Measurements from ENCODE around the gene MPP2. TPM values are rescaled to one million over a fixed set of nuclear protein-coding genes. Genes with fewer than 3 reads are reported as not detected.
"Not testable (repeated sequence)": the region's sequence is repeated elsewhere in the genome, so short reads cannot be mapped to it uniquely, and the experiment has no call there.

MPP2 gene
- total RNA-seq, 4 donors from 2014 or later, result 2.0 to 20.9 (median 13.3) TPM

DNA sequence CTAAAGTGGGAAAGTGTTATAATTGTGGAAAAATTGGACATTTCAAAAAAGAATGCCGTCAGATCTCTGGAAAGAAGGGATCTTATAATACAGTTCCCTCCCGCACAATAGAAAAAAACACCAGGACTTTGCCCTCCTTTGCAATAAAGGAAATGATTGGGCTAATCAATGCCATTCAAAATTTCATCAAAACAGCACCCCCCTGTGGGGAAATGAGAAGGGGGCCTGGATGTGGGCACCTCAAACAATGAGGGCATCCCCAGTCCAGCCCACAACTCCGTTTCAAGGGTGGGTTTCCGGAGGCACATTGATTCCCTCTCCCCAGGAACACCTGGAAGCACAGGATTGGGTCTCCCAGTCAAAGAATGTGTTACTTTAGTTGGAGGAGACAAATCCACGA lies 34.2 kb downstream of the MPP2 start:
- Histone ChIP-seq H3K4me3 (no peak overlapping the region), H3K9me3 (no peaks in the 10 kb centered on the region), H3K4me1 (no peaks in the 10 kb centered on the region), H3K27me3 (no peaks in the 10 kb centered on the region), H3K36me3 (no peaks in the 10 kb centered on the region), H3K27ac (no peak overlapping the region)
- no peak for DNase-seq
- intact Hi-C loops (cut with DNase I; ENCODE audit: low total_unique reads), result no loop called here
- TF ChIP-seq CTCF (IDR thresholded peaks at IDR 0.05), result no peak
- no peak for TF ChIP-seq POLR2A (IDR thresholded peaks at IDR 0.05)

DNA sequence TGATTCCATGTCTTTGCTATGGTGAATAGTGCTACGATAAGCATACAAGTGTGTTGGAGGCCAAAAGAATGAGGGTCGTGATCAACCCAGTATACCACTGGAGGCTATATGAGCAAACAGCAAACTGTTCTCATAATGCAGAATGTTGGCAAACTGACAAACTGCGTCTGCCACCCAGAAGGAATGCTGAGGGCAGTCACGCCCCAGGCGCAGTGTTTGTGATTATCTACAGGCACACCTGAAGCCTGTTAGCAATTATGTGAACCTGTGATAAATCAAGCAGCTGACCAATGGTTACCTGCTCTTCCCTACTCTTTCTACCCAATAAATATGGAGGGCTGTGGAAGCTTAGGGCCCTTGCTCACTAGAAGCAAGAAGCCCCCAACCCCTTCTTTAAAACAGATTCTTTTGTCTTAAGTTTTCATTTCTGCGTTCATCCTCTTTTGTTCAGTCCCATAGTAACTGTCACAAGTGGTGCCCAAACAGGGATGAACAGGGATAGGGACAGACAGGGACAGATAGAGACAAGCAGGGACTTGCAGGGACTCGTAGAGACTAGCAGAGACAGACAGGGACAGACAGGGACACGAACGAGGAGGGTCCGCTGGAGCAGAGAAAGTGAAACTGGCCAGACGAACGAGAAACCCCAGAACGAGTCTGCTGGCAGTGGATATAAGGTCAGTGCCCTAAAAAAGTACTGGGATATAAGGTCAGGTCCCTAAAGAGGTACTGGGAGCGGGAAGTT lies 35.2 kb downstream of the MPP2 start:
- Histone ChIP-seq H3K36me3 (no peaks in the 10 kb centered on the region), H3K27ac (no peak overlapping the region), H3K4me1 (no peaks in the 10 kb centered on the region), H3K27me3 (no peaks in the 10 kb centered on the region), H3K9me3 (no peaks in the 10 kb centered on the region), H3K4me3 (no peak overlapping the region)
- no peak for DNase-seq
- TF ChIP-seq CTCF (IDR thresholded peaks at IDR 0.05) (no peak), POLR2A (IDR thresholded peaks at IDR 0.05) (no peak)
- intact Hi-C loops (cut with DNase I; ENCODE audit: low total_unique reads), result no loop called here

GRCh38 chr17:43869031-43869430 lies 38.3 kb downstream of the MPP2 start:
- H3K4me1 ChIP-seq; H3K27me3 ChIP-seq; DNase-seq; H3K36me3 ChIP-seq; intact Hi-C loops (cut with DNase I; ENCODE audit: low total_unique reads); H3K27ac ChIP-seq; H3K9me3 ChIP-seq; H3K4me3 ChIP-seq: not testable (repeated sequence)

DNA sequence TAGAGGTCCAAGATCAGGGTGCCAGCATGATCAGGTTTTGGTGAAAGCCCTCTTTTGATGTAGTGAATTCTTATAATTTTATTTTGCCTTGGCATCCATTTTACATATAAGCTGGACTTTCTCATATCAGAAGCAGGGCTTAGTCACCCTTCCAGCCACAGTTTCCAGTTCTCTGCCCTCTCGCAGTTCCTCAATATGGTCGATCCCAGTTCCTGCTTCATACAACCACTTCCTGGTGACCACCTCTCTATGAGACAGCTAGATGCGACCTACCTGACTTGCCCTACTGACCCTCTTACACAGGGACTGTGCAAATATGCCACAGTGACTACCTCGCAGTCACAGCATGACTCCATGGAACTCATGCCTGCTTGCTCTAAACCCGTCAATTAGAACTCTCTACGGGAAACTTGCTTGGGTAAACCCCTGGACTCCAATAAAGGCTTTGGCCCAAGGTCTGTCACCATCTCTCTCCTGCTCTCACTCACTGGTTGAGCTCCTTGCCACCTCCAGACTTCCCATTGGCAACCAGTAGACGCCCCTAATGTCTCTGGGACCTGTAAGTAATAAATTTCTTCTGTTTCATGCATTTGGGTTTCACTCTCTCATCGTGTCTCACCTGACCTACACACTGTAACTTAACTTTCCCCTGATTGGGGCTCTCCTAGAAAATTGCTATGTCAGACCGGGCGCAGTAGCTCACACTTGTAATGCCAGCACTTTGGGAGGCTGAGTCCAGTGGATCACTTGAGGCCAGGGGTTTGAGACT lies 38.9 kb downstream of the MPP2 start:
- no peaks in the 10 kb centered on the region for H3K27me3 ChIP-seq
- intact Hi-C loops (cut with DNase I; ENCODE audit: low total_unique reads), result no loop called here
- TF ChIP-seq POLR2A (IDR thresholded peaks at IDR 0.05) (no peak), CTCF (IDR thresholded peaks at IDR 0.05) (no peak)
- H3K9me3 ChIP-seq, result no peaks in the 10 kb centered on the region
- H3K27ac ChIP-seq, result no peak overlapping the region
- H3K36me3 ChIP-seq, result no peaks in the 10 kb centered on the region
- H3K4me1 ChIP-seq, result no peaks in the 10 kb centered on the region
- DNase-seq, result no peak
- H3K4me3 ChIP-seq, result no peak overlapping the region

DNA sequence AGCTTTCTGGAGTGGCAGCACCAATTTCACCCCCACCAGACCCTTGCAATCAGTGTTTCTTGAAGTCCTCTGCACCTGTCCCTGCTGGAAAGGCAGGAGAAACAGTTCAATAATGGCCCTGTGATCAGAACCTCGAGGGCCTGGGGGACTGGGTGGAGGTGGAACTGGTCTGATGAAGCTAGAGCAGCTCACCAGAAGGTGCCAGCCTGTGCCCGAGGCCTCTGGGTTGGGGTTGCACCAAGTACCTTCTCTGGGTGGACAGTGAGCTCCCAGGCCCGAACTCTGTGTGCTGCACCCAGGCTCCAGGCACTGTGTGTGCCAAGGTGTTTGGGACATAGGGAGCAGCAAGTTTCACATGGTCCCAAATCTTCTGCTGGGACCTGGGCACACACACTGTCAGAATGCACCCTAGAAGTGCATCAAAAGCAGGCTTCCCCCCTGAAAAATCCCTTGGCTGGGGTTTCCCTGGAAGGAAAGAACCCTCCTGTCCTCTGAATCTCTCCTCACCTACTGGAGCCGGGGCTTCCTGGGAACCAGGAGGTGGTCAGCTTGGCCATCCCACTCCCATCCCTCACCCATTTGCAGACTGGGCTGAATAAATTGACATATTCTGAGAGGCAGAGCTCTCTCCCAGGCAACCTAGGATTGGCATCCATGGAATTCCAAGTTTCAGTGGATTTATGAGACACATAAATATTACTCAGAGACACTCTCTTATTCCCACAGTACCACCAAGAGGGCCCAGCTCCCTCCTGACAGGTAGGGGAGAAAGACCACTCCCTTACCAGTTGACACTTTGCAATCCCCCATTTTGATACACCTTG lies 43.0 kb downstream of the MPP2 start:
- no peak overlapping the region for H3K4me3 ChIP-seq
- DNase-seq, result no peak
- TF ChIP-seq POLR2A (IDR thresholded peaks at IDR 0.05) (no peak), CTCF (IDR thresholded peaks at IDR 0.05) (no peak)
- no peaks in the 10 kb centered on the region for H3K27me3 ChIP-seq
- no peak overlapping the region for H3K27ac ChIP-seq
- no peaks in the 10 kb centered on the region for H3K36me3 ChIP-seq
- intact Hi-C loops (cut with DNase I; ENCODE audit: low total_unique reads), result no loop called here
- no peaks in the 10 kb centered on the region for H3K4me1 ChIP-seq
- H3K9me3 ChIP-seq, result no peaks in the 10 kb centered on the region
